MV-4-11 (cell line): Measurements from ENCODE around the gene OXGR1.
"Not testable (repeated sequence)": the region's sequence is repeated elsewhere in the genome, so short reads cannot be mapped to it uniquely, and the experiment has no call there.

Source experiments
- DNase-seq: peaks from one replicate; lab custom pipeline; 2025; lab: John Stamatoyannopoulos, UW

The OXGR1 gene

GRCh38 chr13:97005625-97006262 is 11.5 kb upstream of the OXGR1 start:
- DNase-seq = no peak

GRCh38 chr13:97004886-97005285 is 10.6 kb upstream of the OXGR1 start:
- DNase-seq = no peak

- peak; percentile 63 for DNase-seq
These were observed 10.0 kb upstream of the OXGR1 start for GRCh38 chr13:97004096-97004876.

- peak; percentile 27 for DNase-seq
These were observed 8.8 kb upstream of the OXGR1 start for GRCh38 chr13:97003071-97003470.

GRCh38 chr13:97002581-97002980 is 8.3 kb upstream of the OXGR1 start:
- DNase-seq = no peak

- peak; percentile 94 for DNase-seq
These were observed 7.4 kb upstream of the OXGR1 start for GRCh38 chr13:97001636-97002035.

- DNase-seq = no peak
These were observed 6.1 kb upstream of the OXGR1 start for GRCh38 chr13:97000295-97000925.

- DNase-seq = peak; percentile 63
These were observed 4.8 kb upstream of the OXGR1 start for GRCh38 chr13:96999091-96999490.

GRCh38 chr13:96998051-96998450 is 3.8 kb upstream of the OXGR1 start:
- DNase-seq = no peak

GRCh38 chr13:96996886-96997285 is 2.6 kb upstream of the OXGR1 start:
- DNase-seq = no peak

- peak; percentile 21 for DNase-seq
These were observed 1.8 kb upstream of the OXGR1 start for GRCh38 chr13:96996107-96996506.

- no peak for DNase-seq
These were observed 575 bp upstream of the OXGR1 start for GRCh38 chr13:96994858-96995243.

GRCh38 chr13:96993634-96994016 is 651 bp downstream of the OXGR1 start:
- no peak for DNase-seq

GRCh38 chr13:96992633-96993032 is 1.6 kb downstream of the OXGR1 start:
- no peak for DNase-seq

GRCh38 chr13:96991072-96991471 is 3.2 kb downstream of the OXGR1 start:
- DNase-seq = no peak

- no peak for DNase-seq
These were observed 5.8 kb downstream of the OXGR1 start for GRCh38 chr13:96988441-96988840.

- DNase-seq = peak; percentile 13
These were observed 10.2 kb downstream of the OXGR1 start for GRCh38 chr13:96984051-96984508.

GRCh38 chr13:96982672-96983071 is 11.6 kb downstream of the OXGR1 start:
- peak; percentile 93 for DNase-seq

- not testable (repeated sequence) for DNase-seq
These were observed 14.4 kb downstream of the OXGR1 start for GRCh38 chr13:96979861-96980260.

GRCh38 chr13:96968027-96968426 is 26.2 kb downstream of the OXGR1 start:
- DNase-seq = no peak

GRCh38 chr13:96967248-96967745 is 27.0 kb downstream of the OXGR1 start:
- DNase-seq = no peak

- no peak for DNase-seq
These were observed 27.7 kb downstream of the OXGR1 start for GRCh38 chr13:96966415-96967102.
